ENCODE results near the gene DMTF1. TPM values are rescaled to one million over a fixed set of nuclear protein-coding genes. Genes with fewer than 3 reads are reported as not detected.

DMTF1 gene
- total and polyA plus RNA-seq, 4 experiments from 2014 or later = 13.2 to 183 (median 101) TPM

DNA sequence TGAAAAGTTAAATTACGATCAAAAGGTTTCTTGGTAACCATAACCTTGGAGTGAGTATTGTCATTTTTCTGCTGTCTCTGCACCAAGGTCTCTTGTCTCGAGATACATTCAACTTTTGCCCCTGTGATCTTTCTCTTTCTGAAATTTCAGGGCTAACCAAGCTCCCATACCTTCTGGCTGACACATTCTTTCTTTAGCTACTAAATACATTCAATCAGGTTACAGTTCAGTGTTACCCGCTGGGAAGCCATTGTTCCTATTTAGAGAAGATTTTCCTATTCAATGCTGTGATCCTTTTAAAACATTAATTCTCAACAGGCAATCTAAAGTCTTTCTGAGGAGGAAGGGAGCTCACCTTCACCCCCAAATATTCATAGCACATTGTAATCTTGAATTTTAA lies 22.9 kb upstream of the DMTF1 start:
- Mint-ChIP-seq H3K27ac (no peak overlapping the region), H3K9me3 (peaks cover 0 to 2% (median 0%) of the 10 kb centered on the region in 8 donors), H3K4me1 (peaks cover 0 to 2% (median under 1%) of the 10 kb centered on the region in 4 donors), H3K4me3 (no peak overlapping the region), H3K36me3 (no peaks in the 10 kb centered on the region), H3K27me3 (peaks cover 4 to 9% of the 10 kb centered on the region in 2 donors)
- no peak for DNase-seq
- no peaks in the 10 kb centered on the region for H3K27me3 ChIP-seq (ENCODE audit: insufficient read depth, low read length)
- ChIA-PET CTCF (ENCODE audit: partially characterized antibody) (interaction anchor here (0.9 kb wide), 1 partner anchor 203 kb away, joined by 3 read pairs; no protein-coding TSS in a partner anchor), POLR2A (ENCODE audit: partially characterized antibody) (no interaction called here)
- no peaks in the 10 kb centered on the region for H3K4me1 ChIP-seq (ENCODE audit: insufficient read depth, low read length)
- no peaks in the 10 kb centered on the region for H3K9me3 ChIP-seq (ENCODE audit: control insufficient read depth in 1 of 2, low read length in 2 of 2)
- H3K27ac ChIP-seq (ENCODE audit: low read depth, low read length) = no peak overlapping the region
- no peak overlapping the region for H3K4me3 ChIP-seq (ENCODE audit: low read length in 2 of 2)
- H3K36me3 ChIP-seq (ENCODE audit: insufficient read depth, low read length) = no peaks in the 10 kb centered on the region
- intact Hi-C loops (cut with micrococcal nuclease) = no loop called here

DNA sequence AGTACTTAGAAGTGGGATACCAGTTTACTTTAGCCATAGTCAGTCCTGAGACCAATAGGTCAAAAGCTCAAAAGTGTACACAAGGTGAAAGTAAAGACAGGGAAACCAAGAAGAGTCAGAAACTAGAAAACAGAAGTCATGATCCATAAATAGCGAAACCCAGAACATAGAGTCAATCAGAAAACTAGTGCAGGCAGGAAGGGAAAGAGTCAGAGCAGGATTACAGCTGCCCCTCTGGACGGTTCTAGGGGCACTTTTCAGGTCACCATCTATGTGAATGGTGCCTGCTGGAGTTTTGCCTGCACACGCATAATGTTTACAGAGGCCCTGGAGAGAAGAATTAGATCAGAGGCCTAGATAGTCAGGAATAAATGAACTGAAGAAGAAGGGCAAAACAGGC lies 22.4 kb upstream of the DMTF1 start:
- DNase-seq = no peak
- peaks cover 4 to 10% of the 10 kb centered on the region in 2 donors for H3K27me3 Mint-ChIP-seq

DNA sequence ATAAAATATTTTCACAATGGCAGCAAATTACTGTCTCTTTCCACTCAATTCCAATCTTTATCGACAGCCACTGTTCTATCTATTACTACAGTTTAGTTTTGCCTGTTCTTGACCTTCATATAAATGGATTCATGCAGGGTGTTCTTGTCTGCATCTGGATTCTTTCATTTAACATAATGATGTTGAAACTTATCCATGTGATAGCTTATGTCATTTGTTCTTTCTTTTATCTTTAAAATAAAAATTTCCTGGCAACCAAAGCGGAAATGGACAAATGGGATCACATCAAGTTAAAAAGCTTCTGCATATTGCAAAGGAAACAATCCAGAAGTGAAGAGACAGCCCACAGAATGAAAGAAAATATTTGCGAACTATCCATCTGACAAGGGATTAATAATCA lies 20.5 kb upstream of the DMTF1 start:
- H3K4me3 ChIP-seq (ENCODE audit: low read length in 2 of 2) = no peak overlapping the region
- POLR2A ChIA-PET (ENCODE audit: partially characterized antibody) = no interaction called here
- H3K27ac ChIP-seq (ENCODE audit: low read depth, low read length) = no peak overlapping the region
- H3K27ac Mint-ChIP-seq = no peak overlapping the region
- no peaks in the 10 kb centered on the region for H3K4me1 ChIP-seq (ENCODE audit: insufficient read depth, low read length)
- CTCF ChIA-PET (ENCODE audit: partially characterized antibody) = no interaction called here
- no peaks in the 10 kb centered on the region for H3K27me3 ChIP-seq (ENCODE audit: insufficient read depth, low read length)
- DNase-seq = no peak
- H3K36me3 ChIP-seq (ENCODE audit: insufficient read depth, low read length) = no peaks in the 10 kb centered on the region
- no peaks in the 10 kb centered on the region for H3K9me3 Mint-ChIP-seq
- no peaks in the 10 kb centered on the region for H3K36me3 Mint-ChIP-seq
- no peak overlapping the region for H3K4me3 Mint-ChIP-seq
- H3K27me3 Mint-ChIP-seq = peaks cover 5 to 18% of the 10 kb centered on the region in 2 donors
- intact Hi-C loops (cut with micrococcal nuclease) = no loop called here
- no peaks in the 10 kb centered on the region for H3K9me3 ChIP-seq (ENCODE audit: control insufficient read depth in 1 of 2, low read length in 2 of 2)
- H3K4me1 Mint-ChIP-seq = peaks cover 0 to 2% (median under 1%) of the 10 kb centered on the region in 4 donors

More for the DNA sequence above, 22.4 kb upstream of the DMTF1 start:
- H3K36me3 Mint-ChIP-seq = no peaks in the 10 kb centered on the region
- H3K27ac ChIP-seq (ENCODE audit: low read depth, low read length) = no peak overlapping the region
- no peaks in the 10 kb centered on the region for H3K36me3 ChIP-seq (ENCODE audit: insufficient read depth, low read length)
- POLR2A ChIA-PET (ENCODE audit: partially characterized antibody) = no interaction called here
- H3K9me3 Mint-ChIP-seq = peaks cover 0 to 2% (median 0%) of the 10 kb centered on the region in 8 donors
- H3K27me3 ChIP-seq (ENCODE audit: insufficient read depth, low read length) = no peaks in the 10 kb centered on the region
- no peak overlapping the region for H3K4me3 ChIP-seq (ENCODE audit: low read length in 2 of 2)
- no peaks in the 10 kb centered on the region for H3K9me3 ChIP-seq (ENCODE audit: control insufficient read depth in 1 of 2, low read length in 2 of 2)
- intact Hi-C loops (cut with micrococcal nuclease) = no loop called here
- no peak overlapping the region for H3K27ac Mint-ChIP-seq
- no peak overlapping the region for H3K4me3 Mint-ChIP-seq
- H3K4me1 Mint-ChIP-seq = peaks cover 0 to 2% (median under 1%) of the 10 kb centered on the region in 4 donors
- CTCF ChIA-PET (ENCODE audit: partially characterized antibody) = interaction anchor here (0.9 kb wide), 1 partner anchor 203 kb away, joined by 3 read pairs; no protein-coding TSS in a partner anchor
- H3K4me1 ChIP-seq (ENCODE audit: insufficient read depth, low read length) = no peaks in the 10 kb centered on the region

DNA sequence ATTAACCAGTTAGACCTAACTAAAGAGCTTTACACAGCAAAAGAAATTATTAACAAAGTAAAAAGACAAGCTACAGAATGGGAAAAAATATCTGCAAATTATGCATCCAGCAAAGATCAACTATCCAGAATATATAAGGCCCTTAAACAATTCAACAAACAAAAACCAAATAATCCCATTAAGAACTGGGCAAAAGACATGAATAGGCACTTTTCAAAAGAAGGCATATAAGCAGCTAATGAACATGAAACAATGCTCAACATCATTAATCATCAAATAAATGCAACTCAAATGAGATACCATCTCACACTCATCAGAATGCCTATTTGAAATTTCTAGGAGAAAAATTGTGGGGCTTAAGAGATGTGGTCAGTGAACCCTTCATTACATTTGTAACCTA lies 15.0 kb upstream of the DMTF1 start:
- H3K27ac Mint-ChIP-seq = no peak overlapping the region
- Histone ChIP-seq H3K4me1 (ENCODE audit: insufficient read depth, low read length) (no peaks in the 10 kb centered on the region), H3K36me3 (ENCODE audit: insufficient read depth, low read length) (no peaks in the 10 kb centered on the region), H3K27me3 (ENCODE audit: insufficient read depth, low read length) (peaks cover 6% of the 10 kb centered on the region), H3K27ac (ENCODE audit: low read depth, low read length) (no peak overlapping the region), H3K4me3 (ENCODE audit: low read length in 2 of 2) (no peak overlapping the region), H3K9me3 (ENCODE audit: control insufficient read depth in 1 of 2, low read length in 2 of 2) (no peaks in the 10 kb centered on the region)
- DNase-seq = no peak
- CTCF ChIA-PET (ENCODE audit: partially characterized antibody) = no interaction called here
- H3K4me3 Mint-ChIP-seq = no peak overlapping the region
- intact Hi-C loops (cut with micrococcal nuclease) = no loop called here
- peaks cover 13 to 26% of the 10 kb centered on the region in 2 donors for H3K27me3 Mint-ChIP-seq
- H3K9me3 Mint-ChIP-seq = peaks cover 0 to 2% (median 0%) of the 10 kb centered on the region in 8 donors
- POLR2A ChIA-PET (ENCODE audit: partially characterized antibody) = no interaction called here
- no peaks in the 10 kb centered on the region for H3K36me3 Mint-ChIP-seq
- H3K4me1 Mint-ChIP-seq = peaks cover 0 to 2% (median under 1%) of the 10 kb centered on the region in 4 donors

DNA sequence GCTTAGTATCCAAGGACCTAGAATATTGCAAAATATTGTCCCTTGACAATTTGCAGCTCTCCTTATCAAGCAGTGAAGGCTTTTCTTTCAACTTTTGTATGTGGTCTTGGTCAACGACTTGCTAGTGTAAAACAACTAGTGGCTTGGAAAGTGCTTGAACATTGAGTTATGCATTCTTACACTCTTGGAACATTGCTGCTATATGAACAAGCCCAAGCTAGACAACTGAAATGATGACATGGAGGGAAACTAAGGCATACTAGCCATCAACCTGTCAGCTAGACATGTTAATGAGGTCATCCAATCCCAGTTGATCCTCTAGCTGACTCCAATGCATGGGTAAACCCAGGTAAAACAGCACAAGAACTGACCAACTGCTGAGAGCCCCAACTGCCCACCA lies 12.7 kb upstream of the DMTF1 start:
- H3K4me1 Mint-ChIP-seq = peaks cover 0 to 6% (median 2%) of the 10 kb centered on the region in 4 donors
- H3K9me3 Mint-ChIP-seq = peaks cover 0 to 2% (median 0%) of the 10 kb centered on the region in 8 donors
- Histone ChIP-seq H3K27ac (ENCODE audit: low read depth, low read length) (no peak overlapping the region), H3K9me3 (ENCODE audit: control insufficient read depth in 1 of 2, low read length in 2 of 2) (no peaks in the 10 kb centered on the region), H3K27me3 (ENCODE audit: insufficient read depth, low read length) (peaks cover 6% of the 10 kb centered on the region), H3K36me3 (ENCODE audit: insufficient read depth, low read length) (no peaks in the 10 kb centered on the region), H3K4me3 (ENCODE audit: low read length in 2 of 2) (no peak overlapping the region), H3K4me1 (ENCODE audit: insufficient read depth, low read length) (no peaks in the 10 kb centered on the region)
- H3K36me3 Mint-ChIP-seq = no peaks in the 10 kb centered on the region
- POLR2A ChIA-PET (ENCODE audit: partially characterized antibody) = interaction anchor here (1.6 kb wide), 1 partner anchor 13 kb away, joined by 5 read pairs; the partner anchor contains the start of gene DMTF1
- H3K27ac Mint-ChIP-seq = no peak overlapping the region
- intact Hi-C loops (cut with micrococcal nuclease) = no loop called here
- H3K27me3 Mint-ChIP-seq = peaks cover 11 to 16% of the 10 kb centered on the region in 2 donors
- DNase-seq = no peak
- CTCF ChIA-PET (ENCODE audit: partially characterized antibody) = no interaction called here
- no peak overlapping the region for H3K4me3 Mint-ChIP-seq

DNA sequence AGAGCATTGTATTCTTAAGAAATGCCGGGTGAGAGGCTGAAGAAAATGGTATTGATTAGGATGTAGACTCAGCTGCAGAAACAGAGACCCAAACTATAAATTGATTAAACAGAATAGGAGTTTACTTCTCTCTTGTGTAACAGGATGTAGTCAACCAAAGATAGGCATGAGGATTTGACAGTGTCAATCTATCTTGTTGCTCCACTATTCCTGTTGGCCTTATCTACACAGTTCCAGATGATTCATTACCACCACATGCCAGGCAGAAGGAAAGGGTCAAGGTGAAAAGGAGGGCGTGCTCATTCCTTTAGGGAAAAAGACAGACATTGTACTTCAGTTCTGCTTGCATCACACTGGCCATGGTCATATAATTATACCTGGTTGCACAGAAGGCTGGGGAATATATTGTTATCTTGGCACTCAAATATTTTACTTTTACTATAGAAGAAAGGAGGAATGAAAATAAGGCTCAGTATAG lies 11.9 kb upstream of the DMTF1 start:
- Mint-ChIP-seq H3K27me3 (peaks cover 11 to 13% of the 10 kb centered on the region in 2 donors), H3K27ac (no peak overlapping the region), H3K4me3 (no peak overlapping the region), H3K9me3 (peaks cover 0 to 2% (median 0%) of the 10 kb centered on the region in 8 donors), H3K36me3 (no peaks in the 10 kb centered on the region), H3K4me1 (peaks cover 0 to 6% (median 2%) of the 10 kb centered on the region in 4 donors)
- CTCF ChIA-PET (ENCODE audit: partially characterized antibody) = interaction anchor here (1.6 to 2.0 kb wide), 2 partner anchors 13 to 213 kb away, joined by 3 to 7 read pairs; no protein-coding TSS in a partner anchor
- DNase-seq = no peak
- Histone ChIP-seq H3K36me3 (ENCODE audit: insufficient read depth, low read length) (no peaks in the 10 kb centered on the region), H3K9me3 (ENCODE audit: control insufficient read depth in 1 of 2, low read length in 2 of 2) (no peaks in the 10 kb centered on the region), H3K4me1 (ENCODE audit: insufficient read depth, low read length) (no peaks in the 10 kb centered on the region), H3K27ac (ENCODE audit: low read depth, low read length) (no peak overlapping the region), H3K4me3 (ENCODE audit: low read length in 2 of 2) (no peak overlapping the region), H3K27me3 (ENCODE audit: insufficient read depth, low read length) (peaks cover 6% of the 10 kb centered on the region)
- intact Hi-C loops (cut with micrococcal nuclease) = no loop called here
- POLR2A ChIA-PET (ENCODE audit: partially characterized antibody) = interaction anchor here (1.6 kb wide), 1 partner anchor 12 kb away, joined by 5 read pairs; the partner anchor contains the start of gene DMTF1

DNA sequence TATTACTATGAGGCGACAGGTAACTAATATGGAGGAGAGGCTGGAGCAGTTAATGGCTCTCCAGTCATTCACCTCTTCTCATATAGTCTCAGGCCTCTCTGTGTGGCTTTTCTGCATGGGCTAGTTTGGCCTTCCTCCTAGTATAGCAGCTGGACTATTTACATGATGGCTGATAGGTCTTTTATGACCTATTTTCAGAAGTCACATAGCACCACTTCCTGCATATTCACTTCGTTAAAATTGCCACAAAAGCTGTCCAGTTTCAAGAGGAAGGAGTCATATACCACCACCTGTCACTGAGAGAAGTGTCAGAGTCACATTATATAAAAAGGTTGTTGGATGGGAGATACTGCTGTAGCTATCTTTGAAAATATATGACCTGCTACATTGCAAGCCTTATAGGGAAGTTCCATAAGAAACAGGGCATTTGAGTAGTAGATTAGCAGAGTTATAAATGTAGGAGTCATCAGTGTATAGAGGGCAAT lies 8.0 kb upstream of the DMTF1 start:
- no peak overlapping the region for H3K4me3 Mint-ChIP-seq
- Histone ChIP-seq H3K36me3 (ENCODE audit: insufficient read depth, low read length) (no peaks in the 10 kb centered on the region), H3K27me3 (ENCODE audit: insufficient read depth, low read length) (no peaks in the 10 kb centered on the region), H3K4me3 (ENCODE audit: low read length in 2 of 2) (no peak overlapping the region), H3K4me1 (ENCODE audit: insufficient read depth, low read length) (no peaks in the 10 kb centered on the region), H3K27ac (ENCODE audit: low read depth, low read length) (no peak overlapping the region), H3K9me3 (ENCODE audit: control insufficient read depth in 1 of 2, low read length in 2 of 2) (no peaks in the 10 kb centered on the region)
- H3K4me1 Mint-ChIP-seq = peaks cover 0 to 6% (median 3%) of the 10 kb centered on the region in 4 donors
- intact Hi-C loops (cut with micrococcal nuclease) = no loop called here
- H3K36me3 Mint-ChIP-seq = no peaks in the 10 kb centered on the region
- POLR2A ChIA-PET (ENCODE audit: partially characterized antibody) = no interaction called here
- no peaks in the 10 kb centered on the region for H3K9me3 Mint-ChIP-seq
- CTCF ChIA-PET (ENCODE audit: partially characterized antibody) = no interaction called here
- peaks cover 0 to under 1% of the 10 kb centered on the region in 2 donors for H3K27me3 Mint-ChIP-seq
- no peak overlapping the region for H3K27ac Mint-ChIP-seq
- no peak for DNase-seq

All from CD4-positive, alpha-beta memory T cell (primary cell).